GM12878 (cell line): ENCODE results near the gene CLUH.

ENCODE experiments used
- EZH2 ChIP-seq: IDR thresholded peaks from 2 replicates; pipeline ENCODE4 v1.6.1; 2012; ENCODE audit warnings: low read depth, mild to moderate bottlenecking, control low read depth, inconsistent platforms, low read length, borderline replicate concordance; ENCODE audit not compliant: control insufficient read depth
- RBBP5 ChIP-seq: fragments of 200-600 bp; sonication (generic); conservative IDR thresholded peaks from 2 replicates; pipeline ENCODE4 v1.6.1; 2016
- RFX5 ChIP-seq: IDR thresholded peaks from 2 replicates; pipeline ENCODE4 v1.6.1; 2011; ENCODE audit warnings: low read depth, low read length, improper control_type of control experiment
- SMARCA5 ChIP-seq: fragments of 450-650 bp; IDR thresholded peaks from 2 replicates; pipeline ENCODE4 v1.6.1; 2017; ENCODE audit warnings: mild to moderate bottlenecking
- TF ChIP-seq, protein P1 (sequence below): fragments of 450-650 bp; IDR thresholded peaks from 2 replicates; pipeline ENCODE4 v1.6.1; 2017; ENCODE audit warnings: mild to moderate bottlenecking, moderate library complexity

DNA sequence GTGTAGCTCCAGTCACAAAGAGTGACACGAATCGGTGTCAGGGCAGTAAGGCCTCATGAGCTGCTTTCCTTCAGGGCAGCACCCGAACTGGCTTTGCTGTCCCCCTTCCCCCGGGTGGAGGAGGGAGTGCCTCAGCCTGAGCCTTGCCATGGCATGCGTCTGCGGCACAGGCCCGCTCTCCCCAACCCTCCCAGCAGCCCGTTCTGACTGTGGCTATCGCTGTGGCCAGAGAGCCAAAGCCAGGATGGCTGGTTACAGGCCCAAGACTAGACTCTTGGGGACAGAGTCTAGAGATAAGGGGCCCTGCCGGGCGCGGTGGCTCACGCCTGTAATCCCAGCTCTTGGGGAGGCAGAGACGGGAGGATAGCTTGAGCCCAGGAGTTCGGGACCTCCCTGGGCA lies 25.9 kb downstream of the CLUH start:
- TF ChIP-seq, protein P1, sequence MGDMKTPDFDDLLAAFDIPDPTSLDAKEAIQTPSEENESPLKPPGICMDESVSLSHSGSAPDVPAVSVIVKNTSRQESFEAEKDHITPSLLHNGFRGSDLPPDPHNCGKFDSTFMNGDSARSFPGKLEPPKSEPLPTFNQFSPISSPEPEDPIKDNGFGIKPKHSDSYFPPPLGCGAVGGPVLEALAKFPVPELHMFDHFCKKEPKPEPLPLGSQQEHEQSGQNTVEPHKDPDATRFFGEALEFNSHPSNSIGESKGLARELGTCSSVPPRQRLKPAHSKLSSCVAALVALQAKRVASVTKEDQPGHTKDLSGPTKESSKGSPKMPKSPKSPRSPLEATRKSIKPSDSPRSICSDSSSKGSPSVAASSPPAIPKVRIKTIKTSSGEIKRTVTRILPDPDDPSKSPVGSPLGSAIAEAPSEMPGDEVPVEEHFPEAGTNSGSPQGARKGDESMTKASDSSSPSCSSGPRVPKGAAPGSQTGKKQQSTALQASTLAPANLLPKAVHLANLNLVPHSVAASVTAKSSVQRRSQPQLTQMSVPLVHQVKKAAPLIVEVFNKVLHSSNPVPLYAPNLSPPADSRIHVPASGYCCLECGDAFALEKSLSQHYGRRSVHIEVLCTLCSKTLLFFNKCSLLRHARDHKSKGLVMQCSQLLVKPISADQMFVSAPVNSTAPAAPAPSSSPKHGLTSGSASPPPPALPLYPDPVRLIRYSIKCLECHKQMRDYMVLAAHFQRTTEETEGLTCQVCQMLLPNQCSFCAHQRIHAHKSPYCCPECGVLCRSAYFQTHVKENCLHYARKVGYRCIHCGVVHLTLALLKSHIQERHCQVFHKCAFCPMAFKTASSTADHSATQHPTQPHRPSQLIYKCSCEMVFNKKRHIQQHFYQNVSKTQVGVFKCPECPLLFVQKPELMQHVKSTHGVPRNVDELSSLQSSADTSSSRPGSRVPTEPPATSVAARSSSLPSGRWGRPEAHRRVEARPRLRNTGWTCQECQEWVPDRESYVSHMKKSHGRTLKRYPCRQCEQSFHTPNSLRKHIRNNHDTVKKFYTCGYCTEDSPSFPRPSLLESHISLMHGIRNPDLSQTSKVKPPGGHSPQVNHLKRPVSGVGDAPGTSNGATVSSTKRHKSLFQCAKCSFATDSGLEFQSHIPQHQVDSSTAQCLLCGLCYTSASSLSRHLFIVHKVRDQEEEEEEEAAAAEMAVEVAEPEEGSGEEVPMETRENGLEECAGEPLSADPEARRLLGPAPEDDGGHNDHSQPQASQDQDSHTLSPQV: no peak
- no peak for TF ChIP-seq EZH2
- no peak for TF ChIP-seq SMARCA5
- no peak for TF ChIP-seq RFX5
- no peak for TF ChIP-seq RBBP5
